GM23248 (cell line): Measurements from ENCODE around the gene PDIA5.

Experiments used
- EZH2 ChIP-seq: fragments of 200-600 bp; sonication (generic); IDR thresholded peaks from 2 replicates; pipeline ENCODE4 v1.6.1; 2018; ENCODE audit warnings: antibody characterized with exemption, mild to moderate bottlenecking; ENCODE audit not compliant: insufficient read depth, poor library complexity, severe bottlenecking
- EZH2phosphoT487 ChIP-seq: fragments of 200-600 bp; sonication (generic); IDR thresholded peaks from 2 replicates; pipeline ENCODE4 v1.6.1; 2018; ENCODE audit warnings: antibody characterized with exemption, moderate library complexity, mild to moderate bottlenecking, low read depth; ENCODE audit not compliant: insufficient read depth

GRCh38 chr3:123037015-123037375 is 29.8 kb upstream of the PDIA5 start:
- TF ChIP-seq EZH2 (no peak), EZH2phosphoT487 (no peak)
